NCI-H1417 treated with DMSO at 0.1 percent for 48 hours (cell line): Measurements from ENCODE around the gene SLC1A2.

Experiments used
- DNase-seq: peaks from one replicate; lab custom pipeline; 2025; lab: John Stamatoyannopoulos, UW

SLC1A2 gene

DNA sequence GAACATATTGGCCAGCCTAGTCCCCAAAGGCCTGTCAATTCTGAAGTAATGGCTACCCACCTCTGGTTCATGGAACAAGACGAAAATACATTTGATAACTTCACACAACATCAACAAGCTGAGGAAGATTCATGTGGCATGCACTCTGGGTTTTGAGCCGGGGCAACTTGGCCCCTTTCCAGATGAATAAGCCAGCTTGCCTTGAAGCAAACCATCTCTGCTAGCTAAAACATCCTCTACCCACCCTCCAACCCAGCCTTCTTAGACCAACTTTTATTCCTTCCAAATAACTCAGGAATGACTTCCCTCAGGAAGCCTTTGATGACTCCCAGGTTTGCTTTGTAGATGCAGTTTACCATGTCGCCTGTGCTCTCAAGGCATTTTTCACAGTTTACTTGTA, 94.4 kb downstream of the SLC1A2 start:
- DNase-seq: no peak

DNA sequence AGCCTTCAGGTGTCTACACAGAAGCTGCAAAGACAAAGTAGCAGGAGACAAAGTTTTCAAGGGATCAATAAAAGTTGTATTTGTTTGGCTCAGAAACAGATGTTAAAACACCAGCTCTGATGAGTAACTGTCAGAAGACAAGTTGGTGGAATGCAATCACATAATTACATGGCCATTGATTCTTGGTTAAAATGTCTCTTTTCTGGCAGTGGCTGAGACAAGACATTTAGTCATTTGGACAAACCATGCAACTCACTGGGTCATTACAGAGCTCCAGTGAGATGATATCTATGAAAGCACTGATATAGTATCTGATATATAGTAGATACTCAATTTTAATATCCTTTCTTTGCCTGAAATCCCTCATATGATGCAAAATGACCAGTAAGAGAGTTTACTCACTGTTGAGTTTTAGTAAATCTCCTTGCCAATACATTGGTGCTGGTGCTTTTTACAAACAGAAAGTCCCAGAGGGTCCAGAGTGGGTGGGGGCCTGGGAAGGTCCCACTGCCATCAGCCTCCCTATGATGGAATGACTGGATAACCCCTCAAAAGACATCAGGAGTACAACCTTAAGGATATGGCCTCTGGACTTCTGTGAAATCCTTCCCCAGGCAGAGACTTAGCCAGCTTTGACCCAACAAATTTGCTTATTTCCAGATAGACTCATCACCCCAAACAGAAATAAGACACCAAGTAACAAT, 95.0 kb downstream of the SLC1A2 start:
- no peak for DNase-seq

DNA sequence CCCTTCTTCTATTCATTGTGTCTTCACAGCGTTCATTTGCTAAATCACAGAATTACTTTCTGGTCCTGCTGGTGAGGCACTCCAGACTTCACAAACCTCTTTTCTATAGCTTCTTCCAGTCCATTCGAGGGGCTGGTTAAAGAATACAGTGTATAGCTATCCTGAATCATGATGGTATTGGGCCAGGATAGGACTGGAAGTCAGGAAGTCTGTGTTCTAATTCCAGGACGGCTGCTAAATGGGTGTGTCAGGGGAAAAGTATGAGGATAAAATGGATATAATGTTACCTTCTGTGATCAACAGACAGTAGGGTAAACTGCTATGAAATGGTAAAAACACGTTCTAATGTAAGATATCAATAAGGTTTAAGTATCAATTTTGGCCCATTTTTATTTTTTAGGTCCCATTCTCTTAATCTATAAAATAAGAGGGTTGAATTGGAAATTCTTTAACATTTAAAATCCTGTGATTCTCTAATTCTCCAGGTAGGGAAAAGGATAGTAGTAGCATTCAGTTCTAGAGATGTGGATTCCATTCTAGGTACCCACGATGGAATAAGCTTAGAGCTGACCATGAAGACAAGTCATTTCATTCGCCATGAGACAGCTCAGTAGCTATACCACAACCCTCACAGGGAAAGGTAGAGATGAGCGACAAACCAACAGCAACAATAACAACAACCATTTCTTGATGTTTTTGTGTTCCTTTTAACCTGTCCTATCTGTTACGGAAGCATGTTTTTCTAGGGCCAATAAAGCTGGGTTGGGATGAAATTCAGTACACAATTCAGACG, 96.1 kb downstream of the SLC1A2 start:
- DNase-seq: no peak

DNA sequence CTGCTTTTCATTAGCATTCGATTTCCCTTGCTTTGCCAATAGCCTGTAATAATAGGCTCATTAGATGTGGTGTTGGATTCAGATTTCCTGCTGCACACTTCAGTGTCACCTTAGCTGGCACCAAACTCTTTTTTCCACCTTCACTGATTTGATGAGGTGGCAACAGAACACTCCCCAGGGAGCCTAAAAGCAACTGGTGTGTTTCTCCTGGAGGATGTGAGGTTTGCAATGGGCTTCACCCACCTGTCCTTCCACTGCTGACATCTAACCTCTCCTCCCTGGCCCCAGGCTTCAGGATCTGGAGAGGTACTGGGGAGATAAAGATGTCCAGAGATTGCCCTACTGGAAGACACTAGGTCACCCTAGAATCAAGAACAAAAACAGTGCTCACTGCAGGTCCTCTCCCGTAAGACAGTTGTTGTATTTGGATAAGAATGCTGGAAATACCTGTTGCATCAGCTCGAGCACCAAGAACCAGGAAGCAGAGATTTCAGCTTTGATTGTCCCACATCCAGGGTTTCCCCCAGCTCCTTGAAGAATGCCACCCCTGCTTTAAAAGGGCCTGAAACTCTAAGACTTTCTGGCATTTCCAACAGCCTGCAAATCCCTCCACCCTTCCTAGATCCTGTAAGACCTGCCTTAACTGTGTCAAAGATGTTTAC, 96.9 kb downstream of the SLC1A2 start:
- no peak for DNase-seq

DNA sequence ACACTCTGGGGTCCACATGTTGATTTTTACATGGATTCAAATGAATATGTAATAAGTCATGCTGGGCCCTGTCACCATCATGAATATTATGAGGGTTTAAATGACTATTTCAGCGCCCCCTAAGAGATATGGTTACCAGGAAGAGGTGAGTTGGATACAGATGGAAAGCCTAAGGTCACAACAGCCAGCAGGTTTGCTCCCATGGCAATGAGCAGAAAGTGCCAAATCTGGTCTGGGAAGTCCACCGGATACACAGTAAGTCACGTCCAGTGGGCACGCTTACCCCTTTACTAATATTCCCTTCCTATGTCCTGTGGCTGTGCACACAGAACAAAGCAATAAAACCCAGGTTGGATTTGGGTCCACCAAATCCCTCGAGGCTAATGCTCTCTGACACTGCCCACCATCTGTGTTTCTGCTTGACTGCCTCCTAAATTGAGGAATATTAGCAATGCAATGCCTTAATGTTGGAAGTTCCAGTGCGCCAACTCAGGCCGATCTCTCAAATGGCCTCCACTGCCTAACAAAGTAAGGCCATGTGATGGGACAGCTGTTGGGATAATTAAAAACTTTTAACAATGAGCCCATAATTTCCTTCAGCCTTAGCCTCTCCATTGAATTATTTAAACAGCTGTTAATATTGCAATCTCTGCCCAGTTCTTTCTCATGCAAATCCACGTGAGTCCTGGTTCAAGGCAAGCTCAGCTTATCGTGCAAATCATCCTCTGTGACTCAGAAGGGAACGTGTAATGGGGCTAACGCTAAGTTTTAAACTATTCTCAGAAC, 97.6 kb downstream of the SLC1A2 start:
- no peak for DNase-seq

DNA sequence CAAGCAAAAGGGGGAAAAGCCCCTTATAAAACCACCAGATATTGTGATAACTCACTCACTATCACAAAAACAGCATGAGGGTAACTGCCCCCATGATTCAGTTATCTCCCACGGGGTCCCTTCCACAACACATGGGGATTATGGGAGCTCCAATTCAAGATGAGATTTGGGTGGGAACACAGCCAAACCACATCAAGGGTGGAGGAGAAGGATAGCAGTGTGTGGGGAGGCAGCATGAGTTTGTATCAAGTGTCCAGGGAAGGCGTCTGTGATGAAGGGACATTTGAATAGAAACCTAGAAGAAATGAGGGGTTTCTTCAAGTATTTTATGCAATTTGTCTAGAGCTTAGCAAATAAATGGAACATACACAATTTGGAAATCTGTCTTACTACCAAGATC, 98.2 kb downstream of the SLC1A2 start:
- DNase-seq: no peak

DNA sequence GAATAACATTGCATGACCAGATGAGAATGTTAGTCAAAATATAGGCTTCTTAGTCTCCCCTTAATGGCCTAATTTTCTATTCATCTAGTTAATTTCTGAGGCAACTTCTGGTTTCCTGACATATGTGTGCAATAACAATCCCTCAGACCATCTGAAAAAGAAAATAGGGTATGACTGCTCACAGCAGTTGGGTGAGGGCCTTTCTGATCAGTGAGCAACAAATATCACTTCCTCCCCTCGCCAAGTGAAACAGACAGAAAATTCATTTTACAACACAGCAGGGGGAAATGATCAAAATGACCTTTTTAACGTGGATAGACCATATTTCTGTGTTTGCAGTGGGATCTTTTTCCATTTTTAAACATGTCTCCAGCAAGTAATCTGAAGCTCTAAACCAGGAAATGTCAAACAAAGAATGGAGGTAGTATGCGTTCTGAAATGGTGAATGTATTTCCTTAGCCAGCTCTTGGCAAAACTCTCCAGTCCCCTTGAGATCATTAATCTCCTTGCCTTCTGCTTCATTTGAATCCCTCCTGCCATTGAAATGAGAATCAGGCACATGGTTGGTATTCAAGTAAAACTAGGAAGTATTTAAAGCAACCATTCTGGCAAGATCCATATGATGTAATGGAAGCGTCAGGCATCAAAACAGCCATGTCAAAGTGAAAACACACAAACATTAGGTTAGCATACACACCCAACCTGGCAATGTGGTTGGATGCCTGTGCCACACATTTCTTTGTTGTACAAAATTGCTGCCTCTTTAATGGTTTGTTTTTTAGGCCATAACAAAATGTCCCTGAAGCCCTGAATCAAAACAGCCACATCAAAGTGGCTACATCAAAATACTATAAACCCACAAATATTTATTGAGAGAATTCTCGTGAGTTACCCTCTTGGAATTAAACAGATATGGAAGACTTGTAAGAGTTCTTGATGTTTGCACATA, 100.1 kb downstream of the SLC1A2 start:
- no peak for DNase-seq

DNA sequence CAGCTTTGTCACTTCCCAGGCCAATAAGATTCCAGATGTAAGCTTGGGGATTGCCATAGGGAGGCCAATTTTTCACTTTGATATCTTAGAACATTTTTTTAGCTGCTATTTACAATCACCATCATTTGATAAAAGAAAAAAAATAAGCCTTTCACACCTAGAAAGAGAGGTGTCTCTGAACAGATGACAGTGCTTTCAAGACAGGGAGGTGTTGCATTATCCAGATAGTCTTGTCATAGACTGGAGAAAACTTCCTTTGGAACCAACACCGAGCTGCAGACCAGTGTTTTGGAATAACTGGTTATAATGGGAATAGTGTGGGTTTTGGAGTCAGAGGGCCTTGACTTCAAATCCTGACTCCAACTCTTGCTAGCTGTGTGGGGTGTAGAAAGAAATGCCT, 101.0 kb downstream of the SLC1A2 start:
- no peak for DNase-seq

DNA sequence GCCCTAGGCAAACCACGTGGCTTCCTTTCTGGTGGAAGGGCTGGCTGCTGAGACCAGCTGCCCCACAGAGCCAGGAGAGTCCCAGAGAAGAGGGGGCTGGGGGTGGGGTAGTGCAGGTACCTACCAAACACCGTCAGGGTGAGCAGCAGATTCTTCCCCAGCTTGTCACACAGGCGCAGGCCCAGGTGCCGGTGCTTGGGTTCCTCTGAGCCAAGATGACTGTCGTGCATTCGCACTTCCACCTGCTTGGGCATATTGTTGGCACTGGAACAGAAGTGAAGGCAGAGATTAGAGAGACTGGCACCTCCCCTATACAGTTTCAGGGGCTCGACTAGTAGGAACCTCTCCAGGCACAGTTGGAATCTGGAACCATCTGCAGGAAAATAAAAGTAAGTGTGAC, 102.1 kb downstream of the SLC1A2 start:
- DNase-seq: no peak

DNA sequence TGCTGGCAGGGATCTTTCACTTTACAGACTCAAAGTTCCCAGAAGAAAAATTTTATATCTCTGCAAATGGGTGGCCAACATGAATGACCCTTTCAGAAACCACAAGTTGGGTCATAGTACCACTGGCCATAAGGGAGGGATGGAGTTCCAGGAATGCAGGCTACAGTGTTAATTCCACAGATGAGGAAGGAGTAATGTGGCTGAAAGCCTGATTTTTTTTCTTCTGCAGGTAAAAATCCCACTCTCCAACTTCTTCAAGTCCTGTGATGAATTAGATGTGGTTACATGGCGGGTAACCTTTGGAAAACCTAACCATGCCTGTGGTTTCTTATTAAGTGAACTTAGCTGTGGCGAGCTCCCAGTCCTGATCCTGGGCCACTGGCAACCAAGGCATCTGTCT, 103.2 kb downstream of the SLC1A2 start:
- DNase-seq: no peak

DNA sequence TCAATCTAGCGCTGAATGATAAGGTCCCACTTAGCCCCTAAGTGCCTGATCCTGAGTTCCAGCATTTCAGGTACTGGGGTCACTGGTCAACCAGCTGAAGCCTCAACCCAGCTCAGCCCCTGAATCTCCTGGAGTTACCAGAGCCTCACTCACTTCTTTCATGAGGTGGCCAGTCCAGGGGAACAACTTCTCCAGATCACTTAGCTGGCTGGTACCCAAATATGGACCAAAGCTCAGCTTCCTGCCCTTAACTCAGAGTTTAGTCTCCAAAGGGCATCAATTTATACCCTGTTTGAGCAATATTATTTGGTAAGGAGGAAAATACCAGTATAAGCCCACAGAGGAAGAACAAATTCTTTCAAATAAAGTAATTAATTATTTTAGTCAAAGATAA, 105.6 kb downstream of the SLC1A2 start:
- no peak for DNase-seq

DNA sequence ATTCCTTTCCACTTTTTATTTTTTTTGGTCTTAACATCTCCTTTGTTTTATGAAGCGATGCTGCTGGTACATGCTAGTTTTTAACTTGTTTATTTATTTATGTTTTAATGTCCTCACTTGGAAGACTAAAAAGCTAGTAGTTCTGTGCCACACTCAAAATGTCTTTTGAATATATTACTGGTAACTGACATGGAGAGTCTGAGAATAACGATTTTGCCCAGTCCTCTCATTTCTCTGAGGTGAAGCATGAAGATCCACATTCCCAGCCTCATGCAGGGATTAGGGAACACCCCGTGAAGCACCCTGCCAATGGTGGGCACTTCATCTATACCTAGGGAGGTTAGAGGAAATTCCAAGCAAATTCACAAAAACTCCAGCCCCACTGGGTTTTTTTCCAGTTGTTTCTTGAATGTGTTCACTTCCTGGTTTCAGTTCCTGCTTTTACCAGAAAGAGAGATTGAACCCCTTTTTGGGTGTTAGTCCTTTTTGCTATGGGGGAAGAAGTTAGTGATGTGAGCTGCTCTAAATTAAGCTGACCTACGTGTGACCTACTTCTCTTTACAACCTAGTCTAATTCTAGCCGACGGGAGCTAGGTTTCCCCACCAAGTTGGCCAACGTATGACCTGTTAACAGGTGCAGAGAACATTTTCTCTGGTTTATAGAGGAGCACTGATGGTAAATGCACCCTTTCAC, 106.1 kb downstream of the SLC1A2 start:
- no peak for DNase-seq

DNA sequence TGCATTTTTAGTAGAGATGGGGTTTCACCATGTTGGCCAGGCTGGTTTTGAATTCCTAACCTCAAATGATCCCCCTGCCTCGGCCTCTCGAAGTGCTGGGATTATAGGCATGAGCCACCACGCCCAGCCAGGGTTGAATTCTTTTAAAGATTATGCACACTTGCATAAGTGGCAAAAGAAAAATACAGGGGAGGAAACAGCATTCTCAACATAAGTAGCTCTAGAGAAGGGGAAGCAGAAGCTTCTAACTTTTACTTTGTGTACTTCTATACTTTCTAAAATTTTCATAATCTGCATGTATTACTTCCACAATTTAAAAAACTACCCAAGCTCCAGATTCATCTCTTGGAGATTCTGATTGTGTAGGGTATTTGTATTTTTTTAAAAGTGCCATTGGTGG, 108.0 kb downstream of the SLC1A2 start:
- DNase-seq: no peak

- DNase-seq: no peak
Observed at GRCh38 chr11:35308157-35308556, 111.2 kb downstream of the SLC1A2 start.

GRCh38 chr11:35307221-35307621, 112.1 kb downstream of the SLC1A2 start:
- no peak for DNase-seq

- no peak for DNase-seq
Observed at GRCh38 chr11:35305670-35306382, 113.5 kb downstream of the SLC1A2 start.

- no peak for DNase-seq
Observed at GRCh38 chr11:35304900-35305460, 114.4 kb downstream of the SLC1A2 start.

DNA sequence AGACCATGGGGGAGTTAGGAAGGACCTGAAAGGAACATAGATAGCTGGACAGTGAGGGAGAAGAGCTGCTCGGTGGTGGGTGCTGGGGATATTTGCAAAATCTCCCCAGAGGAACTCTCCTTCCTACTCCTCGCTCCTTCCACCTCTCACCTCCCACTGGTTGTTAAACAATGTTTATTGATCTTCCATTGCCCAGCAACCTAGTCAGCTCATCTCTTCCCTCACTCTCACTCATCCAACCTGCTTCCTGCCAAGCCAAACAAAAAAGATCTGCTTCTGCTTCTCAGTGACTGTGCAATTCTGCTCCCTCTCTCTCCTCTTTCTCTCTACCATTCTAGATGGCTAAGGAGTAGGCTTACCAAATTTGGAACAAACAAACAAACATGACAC, 115.0 kb downstream of the SLC1A2 start:
- no peak for DNase-seq

- no peak for DNase-seq
Observed at GRCh38 chr11:35303596-35304385, 115.6 kb downstream of the SLC1A2 start.
